Measurements from ENCODE around the gene EFNA5. TPM values are rescaled to one million over a fixed set of nuclear protein-coding genes. Genes with fewer than 3 reads are reported as not detected.
"Not testable (repeated sequence)": the region's sequence is repeated elsewhere in the genome, so short reads cannot be mapped to it uniquely, and the experiment has no call there.

Gene EFNA5
- total RNA-seq, 1 donor from 2014 or later: 10.2 TPM

- TF ChIP-seq CTCF (IDR thresholded peaks at IDR 0.05): no peak
- Histone ChIP-seq H3K36me3 (no peaks in the 10 kb centered on the region), H3K4me3 (no peak overlapping the region), H3K9me3 (no peaks in the 10 kb centered on the region), H3K27me3 (ENCODE audit: low read depth) (no peaks in the 10 kb centered on the region), H3K4me1 (no peaks in the 10 kb centered on the region), H3K27ac (no peak overlapping the region)
- no peak for DNase-seq
- no peak for ATAC-seq
- intact Hi-C loops (cut with DNase I): no loop called here
Measured at GRCh38 chr5:107499776-107500175, 171.0 kb downstream of the EFNA5 start.

- Histone ChIP-seq H3K4me3 (no peak overlapping the region), H3K27me3 (ENCODE audit: low read depth) (no peaks in the 10 kb centered on the region), H3K27ac (no peak overlapping the region), H3K9me3 (no peaks in the 10 kb centered on the region), H3K4me1 (no peaks in the 10 kb centered on the region), H3K36me3 (no peaks in the 10 kb centered on the region)
- ATAC-seq: no peak
- DNase-seq: no peak
- intact Hi-C loops (cut with DNase I): no loop called here
- no peak for TF ChIP-seq CTCF (IDR thresholded peaks at IDR 0.05)
Measured at GRCh38 chr5:107499237-107499636, 171.5 kb downstream of the EFNA5 start.

GRCh38 chr5:107496466-107496865, 174.3 kb downstream of the EFNA5 start:
- intact Hi-C loops (cut with DNase I): no loop called here
- H3K36me3 ChIP-seq: no peaks in the 10 kb centered on the region
- TF ChIP-seq CTCF (IDR thresholded peaks at IDR 0.05): no peak
- H3K27me3 ChIP-seq (ENCODE audit: low read depth): no peaks in the 10 kb centered on the region
- no peak overlapping the region for H3K4me3 ChIP-seq
- DNase-seq (no peak), ATAC-seq (no peak)
- H3K4me1 ChIP-seq: no peaks in the 10 kb centered on the region
- H3K27ac ChIP-seq: no peak overlapping the region
- no peaks in the 10 kb centered on the region for H3K9me3 ChIP-seq

GRCh38 chr5:107494129-107494528, 176.6 kb downstream of the EFNA5 start:
- H3K27me3 ChIP-seq (ENCODE audit: low read depth); H3K27ac ChIP-seq; ATAC-seq; H3K4me1 ChIP-seq; intact Hi-C loops (cut with DNase I); H3K36me3 ChIP-seq; DNase-seq; H3K4me3 ChIP-seq; H3K9me3 ChIP-seq: not testable (repeated sequence)

GRCh38 chr5:107487056-107487542, 183.6 kb downstream of the EFNA5 start:
- no peaks in the 10 kb centered on the region for H3K9me3 ChIP-seq
- no peak overlapping the region for H3K4me3 ChIP-seq
- H3K4me1 ChIP-seq: no peaks in the 10 kb centered on the region
- H3K36me3 ChIP-seq: no peaks in the 10 kb centered on the region
- H3K27ac ChIP-seq: no peak overlapping the region
- peak; percentile 24 to 58 for ATAC-seq
- intact Hi-C loops (cut with DNase I): no loop called here
- no peak for DNase-seq
- H3K27me3 ChIP-seq (ENCODE audit: low read depth): no peaks in the 10 kb centered on the region
- no peak for TF ChIP-seq CTCF (IDR thresholded peaks at IDR 0.05)

- Histone ChIP-seq H3K36me3 (no peaks in the 10 kb centered on the region), H3K27me3 (ENCODE audit: low read depth) (no peaks in the 10 kb centered on the region), H3K4me1 (no peaks in the 10 kb centered on the region), H3K9me3 (no peaks in the 10 kb centered on the region), H3K4me3 (no peak overlapping the region), H3K27ac (no peak overlapping the region)
- TF ChIP-seq CTCF (IDR thresholded peaks at IDR 0.05): no peak
- intact Hi-C loops (cut with DNase I): no loop called here
- ATAC-seq (peak; percentile 68 to 74), DNase-seq (no peak)
Measured at GRCh38 chr5:107486489-107486888, 184.2 kb downstream of the EFNA5 start.

All from lower lobe of right lung (tissue), 2 donors.